Natural killer cell (primary cell): Measurements from ENCODE around the gene CLEC11A. TPM values are rescaled to one million over a fixed set of nuclear protein-coding genes. Genes with fewer than 3 reads are reported as not detected.

Experiments used
- ATAC-seq, 3 donors: fragments of 150-1000 bp in 2 of 3; fragments of 200-7000 bp in 1 of 3; cut with Tn5 transposase; 1 replicate in 1 of 3; 2 replicates in 2 of 3; pipeline ENCODE4 v1.10.0; 2021; ENCODE audit warnings: mild to moderate bottlenecking in 2 of 3, moderate library complexity in 2 of 3
- DNase-seq, 2 donors: peaks; one replicate each; pipeline versions ENCODE4 v3.0.0 to v3.0.0-alpha.2; 2013 to 2021; ENCODE audit warnings: mixed read lengths in 1 of 2
- H3K27ac ChIP-seq: one replicate; pipeline ENCODE4 v1.5.1; 2013; ENCODE audit warnings: mild to moderate bottlenecking, low read length
- H3K27me3 ChIP-seq: one replicate; pipeline ENCODE4 v1.6.1; 2013; ENCODE audit warnings: low read length; ENCODE audit not compliant: control insufficient read depth, insufficient read depth
- H3K36me3 ChIP-seq: one replicate; pipeline ENCODE4 v1.6.1; 2013; ENCODE audit warnings: low read length; ENCODE audit not compliant: control insufficient read depth, insufficient read depth
- H3K4me1 ChIP-seq: one replicate; pipeline ENCODE4 v1.6.1; 2013; ENCODE audit warnings: low read length; ENCODE audit not compliant: control insufficient read depth, insufficient read depth
- H3K4me3 ChIP-seq: one replicate; pipeline ENCODE4 v1.5.1; 2013; ENCODE audit warnings: low read length
- H3K9me3 ChIP-seq: one replicate; pipeline ENCODE4 v1.6.1; 2013; ENCODE audit warnings: low read length; ENCODE audit not compliant: control insufficient read depth, insufficient read depth
- H3K27ac Mint-ChIP-seq, 2 donors: one replicate each; pipeline ENCODE4 v1.8.0; 2022; ENCODE audit warnings: mild to moderate bottlenecking in 2 of 2, mixed read lengths in 2 of 2, moderate library complexity in 1 of 2
- H3K27me3 Mint-ChIP-seq, 2 donors: one replicate each; pipeline ENCODE4 v1.8.0; 2022; ENCODE audit warnings: low read depth in 2 of 2, mixed read lengths in 2 of 2
- H3K36me3 Mint-ChIP-seq: one replicate; pipeline ENCODE4 v1.8.0; 2022; ENCODE audit warnings: mixed read lengths
- H3K4me1 Mint-ChIP-seq, 2 donors: one replicate each; pipeline ENCODE4 v1.8.0; 2022; ENCODE audit warnings: mixed read lengths in 2 of 2
- H3K4me3 Mint-ChIP-seq: one replicate; pipeline ENCODE4 v1.8.0; 2022; ENCODE audit warnings: mild to moderate bottlenecking, moderate library complexity, mixed read lengths
- H3K9me3 Mint-ChIP-seq, 2 donors: one replicate each; pipeline ENCODE4 v1.8.0; 2022; ENCODE audit warnings: mixed read lengths in 2 of 2
- WGBS: methylation state at CpG from one replicate; pipeline ENCODE4 v1.1.7; 2013; ENCODE audit warnings: missing lambda C conversion rate; ENCODE audit not compliant: insufficient coverage; 5-methylcytosine and 5-hydroxymethylcytosine counted together
- intact Hi-C: fragments of 100-400 bp; cut with micrococcal nuclease; formaldehyde crosslinking; loops from one replicate; pipeline ENCODE4 v1.14.2; 2022
- total RNA-seq, 4 donors: library from RNA; stranded (reverse); fragments of 120-200 nt in 1 of 4; gene quantifications; one replicate each; pipeline versions ENCODE4 v1.2.3 to v1.2.4, GENCODE V29; 2013 to 2022
- TF ChIP-seq, protein P1 (sequence below): fragments of 200-600 bp; IDR thresholded peaks from one replicate; pipeline ENCODE4 v1.8.0; 2022; ENCODE audit warnings: antibody characterized with exemption

The CLEC11A gene
- 1 to 10 TPM; 2.3 to 4.0 (median 3.3) TPM for total RNA-seq
- total RNA-seq (2013) = 0.99 TPM

DNA sequence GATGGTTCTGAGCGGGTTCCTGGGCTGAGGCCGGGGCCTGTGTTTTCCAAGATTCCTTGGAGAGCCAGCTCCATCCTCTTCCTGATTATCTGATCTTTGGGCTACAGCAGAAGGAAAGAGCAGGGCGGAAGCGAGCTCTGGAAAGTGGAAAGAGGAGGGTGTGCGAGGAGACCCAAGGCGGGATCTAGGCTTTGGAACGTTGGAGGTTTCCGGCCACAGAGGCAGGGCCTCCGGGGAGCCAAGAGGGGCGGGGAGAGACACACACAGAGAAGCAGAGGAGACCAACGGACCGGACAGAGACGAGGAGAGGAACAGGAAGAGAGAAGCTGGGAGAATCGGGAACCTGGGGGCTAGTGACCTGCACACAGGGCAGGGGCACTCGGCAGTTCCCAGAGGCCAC lies at the start of gene CLEC11A:
Gene CLEC11A (plus strand): TSS at position 296 of the 400 bp plus-strand sequence. CDS start 162 bp downstream, outside the sequence.
- H3K4me3 ChIP-seq = no peak within 1 kb of the TSS
- DNase-seq (no peak), ATAC-seq (no peak)
- H3K36me3 ChIP-seq = no peaks in the 10 kb centered on the region
- intact Hi-C loops = loop anchor here (10.0 kb wide), 1 partner anchor 82 kb away; no protein-coding TSS in a partner anchor
- TF ChIP-seq, protein P1, sequence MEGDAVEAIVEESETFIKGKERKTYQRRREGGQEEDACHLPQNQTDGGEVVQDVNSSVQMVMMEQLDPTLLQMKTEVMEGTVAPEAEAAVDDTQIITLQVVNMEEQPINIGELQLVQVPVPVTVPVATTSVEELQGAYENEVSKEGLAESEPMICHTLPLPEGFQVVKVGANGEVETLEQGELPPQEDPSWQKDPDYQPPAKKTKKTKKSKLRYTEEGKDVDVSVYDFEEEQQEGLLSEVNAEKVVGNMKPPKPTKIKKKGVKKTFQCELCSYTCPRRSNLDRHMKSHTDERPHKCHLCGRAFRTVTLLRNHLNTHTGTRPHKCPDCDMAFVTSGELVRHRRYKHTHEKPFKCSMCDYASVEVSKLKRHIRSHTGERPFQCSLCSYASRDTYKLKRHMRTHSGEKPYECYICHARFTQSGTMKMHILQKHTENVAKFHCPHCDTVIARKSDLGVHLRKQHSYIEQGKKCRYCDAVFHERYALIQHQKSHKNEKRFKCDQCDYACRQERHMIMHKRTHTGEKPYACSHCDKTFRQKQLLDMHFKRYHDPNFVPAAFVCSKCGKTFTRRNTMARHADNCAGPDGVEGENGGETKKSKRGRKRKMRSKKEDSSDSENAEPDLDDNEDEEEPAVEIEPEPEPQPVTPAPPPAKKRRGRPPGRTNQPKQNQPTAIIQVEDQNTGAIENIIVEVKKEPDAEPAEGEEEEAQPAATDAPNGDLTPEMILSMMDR = no peak
- peaks cover 0 to 58% of the 10 kb centered on the region in 2 donors for H3K4me1 Mint-ChIP-seq
- H3K9me3 ChIP-seq = no peaks in the 10 kb centered on the region
- H3K27me3 Mint-ChIP-seq = peaks cover 19 to 32% of the 10 kb centered on the region in 2 donors
- H3K27ac ChIP-seq = no peak within 1 kb of the TSS
- H3K9me3 Mint-ChIP-seq = no peaks in the 10 kb centered on the region
- no peaks in the 10 kb centered on the region for H3K36me3 Mint-ChIP-seq
- H3K4me3 Mint-ChIP-seq = peak within 1 kb of the TSS; percentile 85
- peaks cover 20% of the 10 kb centered on the region for H3K27me3 ChIP-seq
- H3K27ac Mint-ChIP-seq = peak within 1 kb of the TSS; percentile 61 to 86
- 42% methylated on average over 15 of the region's 15 CpGs for WGBS
- peaks cover 43% of the 10 kb centered on the region for H3K4me1 ChIP-seq

DNA sequence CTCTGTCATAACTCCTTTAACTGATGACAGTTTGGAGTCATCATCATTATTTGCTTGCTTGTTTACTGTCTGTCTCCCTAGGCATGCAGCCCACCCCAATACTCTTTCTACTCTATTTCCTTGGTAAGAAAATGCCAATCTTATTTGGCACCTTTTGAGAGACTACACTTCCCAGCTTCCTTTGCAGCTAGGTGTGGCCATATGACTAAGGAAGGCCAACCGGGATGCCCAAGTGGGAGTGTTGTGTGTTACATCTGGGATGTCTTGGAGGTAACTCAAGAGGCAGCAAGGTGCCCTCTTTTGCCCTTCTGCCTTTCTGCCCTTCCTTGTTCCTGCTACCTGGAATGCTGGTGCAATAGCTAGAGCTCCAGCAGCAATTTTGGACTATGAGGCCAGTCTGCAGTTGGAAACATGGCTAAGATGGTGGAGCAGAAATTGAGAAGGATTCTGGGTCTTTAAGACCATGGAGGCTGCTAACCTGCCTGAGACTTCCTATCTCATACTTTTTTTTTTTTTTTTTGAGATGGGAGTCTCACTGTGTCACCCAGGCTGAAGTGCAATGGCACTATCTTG lies 46.5 kb upstream of the CLEC11A start:
- peaks cover 23 to 26% of the 10 kb centered on the region in 2 donors for H3K27me3 Mint-ChIP-seq

GRCh38 chr19:50677636-50678035 lies 45.5 kb upstream of the CLEC11A start:
- H3K4me3 ChIP-seq = no peak overlapping the region
- H3K27me3 ChIP-seq = no peaks in the 10 kb centered on the region
- Mint-ChIP-seq H3K4me1 (peaks cover 0 to 10% of the 10 kb centered on the region in 2 donors), H3K4me3 (no peak overlapping the region), H3K9me3 (no peaks in the 10 kb centered on the region), H3K36me3 (no peaks in the 10 kb centered on the region), H3K27me3 (peaks cover 22 to 27% of the 10 kb centered on the region in 2 donors), H3K27ac (no peak overlapping the region)
- H3K27ac ChIP-seq = no peak overlapping the region
- DNase-seq = no peak
- no peaks in the 10 kb centered on the region for H3K36me3 ChIP-seq
- H3K4me1 ChIP-seq = peaks cover 6% of the 10 kb centered on the region
- no peak for ATAC-seq
- intact Hi-C loops = no loop called here
- H3K9me3 ChIP-seq = no peaks in the 10 kb centered on the region
- 83% methylated on average over 5 of the region's 5 CpGs for WGBS
- TF ChIP-seq, protein P1 = no peak

More for the DNA sequence above, 46.5 kb upstream of the CLEC11A start:
- Mint-ChIP-seq H3K27ac (no peak overlapping the region), H3K4me3 (no peak overlapping the region), H3K4me1 (peaks cover 0 to 10% of the 10 kb centered on the region in 2 donors), H3K36me3 (no peaks in the 10 kb centered on the region), H3K9me3 (no peaks in the 10 kb centered on the region)
- no peaks in the 10 kb centered on the region for H3K9me3 ChIP-seq
- DNase-seq (no peak), ATAC-seq (no peak)
- H3K4me3 ChIP-seq = no peak overlapping the region
- peaks cover 6% of the 10 kb centered on the region for H3K4me1 ChIP-seq
- TF ChIP-seq, protein P1 = no peak
- intact Hi-C loops = no loop called here
- H3K27ac ChIP-seq = no peak overlapping the region
- WGBS = 81% methylated on average over 1 of the region's 1 CpG
- no peaks in the 10 kb centered on the region for H3K27me3 ChIP-seq
- H3K36me3 ChIP-seq = no peaks in the 10 kb centered on the region

- H3K27ac Mint-ChIP-seq = no peak overlapping the region
- intact Hi-C loops = no loop called here
- H3K4me1 ChIP-seq = peaks cover 6% of the 10 kb centered on the region
- peaks cover 15 to 22% of the 10 kb centered on the region in 2 donors for H3K27me3 Mint-ChIP-seq
- no peaks in the 10 kb centered on the region for H3K36me3 Mint-ChIP-seq
- TF ChIP-seq, protein P1 = no peak
- no peaks in the 10 kb centered on the region for H3K27me3 ChIP-seq
- H3K9me3 Mint-ChIP-seq = no peaks in the 10 kb centered on the region
- no peak overlapping the region for H3K27ac ChIP-seq
- no peak overlapping the region for H3K4me3 Mint-ChIP-seq
- H3K4me1 Mint-ChIP-seq = peaks cover 0 to 10% of the 10 kb centered on the region in 2 donors
- no peaks in the 10 kb centered on the region for H3K9me3 ChIP-seq
- no peaks in the 10 kb centered on the region for H3K36me3 ChIP-seq
- 52% methylated on average over 3 of the region's 3 CpGs for WGBS
- no peak overlapping the region for H3K4me3 ChIP-seq
- ATAC-seq (no peak), DNase-seq (no peak)
These were observed 44.8 kb upstream of the CLEC11A start for GRCh38 chr19:50678323-50678722.
